OCI-LY1 (cell line): ENCODE data around the gene ZNF189.

Source experiments
- H2AFZ ChIP-seq: fragments of 200-600 bp; sonication (generic), shearing (Covaris generic); 2 replicates; pipeline ENCODE4 v1.6.0; 2014; ENCODE audit warnings: antibody characterized with exemption, mild to moderate bottlenecking, low read length
- H3F3A ChIP-seq: fragments of 200-600 bp; sonication (generic), shearing (Covaris generic); 2 replicates; pipeline ENCODE4 v1.6.0; 2014; ENCODE audit warnings: mild to moderate bottlenecking, antibody characterized with exemption, low read length, moderate library complexity; ENCODE audit not compliant: insufficient read depth
- H3K27ac ChIP-seq: fragments of 200-600 bp; sonication (generic); 2 replicates; pipeline ENCODE4 v1.5.1; 2014; ENCODE audit warnings: low read length, mixed run types, mild to moderate bottlenecking, low read depth; ENCODE audit not compliant: poor library complexity, severe bottlenecking
- H3K27me3 ChIP-seq: fragments of 200-600 bp; sonication (generic); 2 replicates; pipeline ENCODE4 v1.6.0; 2014; ENCODE audit warnings: antibody characterized with exemption, mild to moderate bottlenecking, low read length, moderate library complexity; ENCODE audit not compliant: insufficient read depth
- H3K36me3 ChIP-seq: fragments of 200-600 bp; sonication (generic); 2 replicates; pipeline ENCODE4 v1.6.1; 2014; ENCODE audit warnings: mild to moderate bottlenecking, antibody characterized with exemption, low read length, moderate library complexity, mixed read lengths; ENCODE audit not compliant: insufficient read depth
- H3K4me1 ChIP-seq: fragments of 200-600 bp; sonication (generic); 2 replicates; pipeline ENCODE4 v1.5.1; 2014; ENCODE audit warnings: mild to moderate bottlenecking, low read length, moderate library complexity; ENCODE audit not compliant: insufficient read depth, severe bottlenecking
- H3K4me2 ChIP-seq: fragments of 200-600 bp; sonication (generic), shearing (Covaris generic); 2 replicates; pipeline ENCODE4 v1.6.1; 2014; ENCODE audit warnings: low read length
- H3K4me3 ChIP-seq: fragments of 200-600 bp; sonication (generic); 2 replicates; pipeline ENCODE4 v1.5.1; 2014; ENCODE audit warnings: low read length, low read depth, mild to moderate bottlenecking, mixed read lengths; ENCODE audit not compliant: poor library complexity, severe bottlenecking
- H3K79me2 ChIP-seq: fragments of 200-600 bp; shearing (Covaris generic); 2 replicates; pipeline ENCODE4 v1.6.1; 2016; ENCODE audit warnings: mixed run types, low read length, mixed read lengths; ENCODE audit not compliant: insufficient read depth
- H3K9ac ChIP-seq: fragments of 200-600 bp; sonication (generic), shearing (Covaris generic); 2 replicates; pipeline ENCODE4 v1.6.1; 2014; ENCODE audit warnings: mild to moderate bottlenecking, low read length, mixed read lengths
- H3K9me2 ChIP-seq: fragments of 200-600 bp; sonication (generic), shearing (Covaris generic); 2 replicates; pipeline ENCODE4 v1.6.1; 2014; ENCODE audit warnings: low read depth, mild to moderate bottlenecking, low read length, mixed read lengths
- H3K9me3 ChIP-seq: fragments of 200-600 bp; shearing (Covaris generic); 2 replicates; pipeline ENCODE4 v1.6.1; 2014; ENCODE audit warnings: low read length, mixed read lengths
- H4K20me1 ChIP-seq: fragments of 200-600 bp; sonication (generic), shearing (Covaris generic); 2 replicates; pipeline ENCODE4 v1.6.0; 2016; ENCODE audit warnings: mild to moderate bottlenecking, low read length; ENCODE audit not compliant: insufficient read depth
- CTCF ChIP-seq: fragments of 200-600 bp; sonication (generic), shearing (Covaris generic); IDR thresholded peaks from 2 replicates; pipeline ENCODE4 v1.5.1; 2017; ENCODE audit warnings: mild to moderate bottlenecking, antibody characterized with exemption, low read length, moderate library complexity, mixed read lengths
- EZH2 ChIP-seq: fragments of 200-600 bp; sonication (generic), shearing (Covaris generic); IDR thresholded peaks from 2 replicates; pipeline ENCODE4 v1.8.0; 2017; ENCODE audit warnings: borderline replicate concordance, mixed run types, mild to moderate bottlenecking, antibody characterized with exemption, low read length, moderate library complexity, mixed read lengths

ZNF189 gene

GRCh38 chr9:101362450-101362849, 36.2 kb upstream of the ZNF189 start:
- H3K9me2 ChIP-seq: no peaks in the 10 kb centered on the region
- H3K27me3 ChIP-seq: no peaks in the 10 kb centered on the region
- no peaks in the 10 kb centered on the region for H3K9me3 ChIP-seq
- no peak overlapping the region for H3K4me3 ChIP-seq
- no peak overlapping the region for H3K27ac ChIP-seq
- no peak for TF ChIP-seq EZH2
- TF ChIP-seq CTCF: no peak
- H4K20me1 ChIP-seq: no peaks in the 10 kb centered on the region
- no peaks in the 10 kb centered on the region for H3K79me2 ChIP-seq
- H3K4me1 ChIP-seq: no peaks in the 10 kb centered on the region
- no peaks in the 10 kb centered on the region for H3F3A ChIP-seq
- H3K36me3 ChIP-seq: no peaks in the 10 kb centered on the region
- no peak overlapping the region for H3K9ac ChIP-seq
- no peak overlapping the region for H2AFZ ChIP-seq
- H3K4me2 ChIP-seq: no peak overlapping the region

GRCh38 chr9:101365181-101365580, 33.5 kb upstream of the ZNF189 start:
- TF ChIP-seq EZH2 (no peak), CTCF (no peak)
- no peaks in the 10 kb centered on the region for H3K9me3 ChIP-seq
- no peaks in the 10 kb centered on the region for H3K27me3 ChIP-seq
- no peaks in the 10 kb centered on the region for H3K9me2 ChIP-seq
- no peaks in the 10 kb centered on the region for H4K20me1 ChIP-seq
- no peaks in the 10 kb centered on the region for H3K4me1 ChIP-seq
- no peak overlapping the region for H2AFZ ChIP-seq
- no peak overlapping the region for H3K27ac ChIP-seq
- no peaks in the 10 kb centered on the region for H3K36me3 ChIP-seq
- H3K79me2 ChIP-seq: no peaks in the 10 kb centered on the region
- H3K9ac ChIP-seq: no peak overlapping the region
- H3F3A ChIP-seq: no peaks in the 10 kb centered on the region
- no peak overlapping the region for H3K4me2 ChIP-seq
- H3K4me3 ChIP-seq: no peak overlapping the region

GRCh38 chr9:101366038-101366756, 32.5 kb upstream of the ZNF189 start:
- Histone ChIP-seq H3K9me2 (no peaks in the 10 kb centered on the region), H3K9me3 (no peaks in the 10 kb centered on the region), H3K27me3 (no peaks in the 10 kb centered on the region), H3K79me2 (no peaks in the 10 kb centered on the region), H3K9ac (no peak overlapping the region), H3K36me3 (no peaks in the 10 kb centered on the region), H3K4me3 (no peak overlapping the region), H3F3A (no peaks in the 10 kb centered on the region), H3K27ac (no peak overlapping the region), H4K20me1 (no peaks in the 10 kb centered on the region), H2AFZ (no peak overlapping the region), H3K4me1 (no peaks in the 10 kb centered on the region), H3K4me2 (no peak overlapping the region)
- TF ChIP-seq CTCF (no peak), EZH2 (no peak)
